Hepatocyte (in vitro differentiated cells): ENCODE results near the gene CFAP97. TPM values are rescaled to one million over a fixed set of nuclear protein-coding genes. Genes with fewer than 3 reads are reported as not detected.
"Not testable (repeated sequence)": the region's sequence is repeated elsewhere in the genome, so short reads cannot be mapped to it uniquely, and the experiment has no call there.

Experiments
- DNase-seq: peaks from one replicate; pipeline ENCODE4 v3.0.0-alpha.2; 2016; ENCODE audit warnings: low spot score
- H2AFZ ChIP-seq: fragments of 200-600 bp; sonication (generic); 2 replicates; pipeline ENCODE4 v1.6.0; 2016; ENCODE audit warnings: antibody characterized with exemption, mild to moderate bottlenecking
- H3K27ac ChIP-seq: fragments of 200-600 bp; sonication (generic); 2 replicates; pipeline ENCODE4 v1.5.1; 2016; ENCODE audit warnings: mild to moderate bottlenecking
- H3K27me3 ChIP-seq: fragments of 200-600 bp; sonication (generic); 2 replicates; pipeline ENCODE4 v1.6.1; 2016
- H3K36me3 ChIP-seq: fragments of 200-600 bp; sonication (generic); replicated peaks from 2 replicates; pipeline ENCODE4 v1.5.1; 2016; ENCODE audit warnings: low read depth; ENCODE audit not compliant: insufficient read depth
- H3K4me1 ChIP-seq: fragments of 200-600 bp; sonication (generic); 2 replicates; pipeline ENCODE4 v1.5.1; 2016; ENCODE audit warnings: mild to moderate bottlenecking, moderate library complexity; ENCODE audit not compliant: insufficient read depth
- H3K4me2 ChIP-seq: fragments of 200-600 bp; sonication (generic); 2 replicates; pipeline ENCODE4 v1.6.0; 2016
- H3K4me3 ChIP-seq: fragments of 200-600 bp; sonication (generic); 2 replicates; pipeline ENCODE4 v1.5.1; 2016; ENCODE audit warnings: mild to moderate bottlenecking
- H3K79me2 ChIP-seq: fragments of 200-600 bp; sonication (generic); 2 replicates; pipeline ENCODE4 v1.6.0; 2017; ENCODE audit warnings: mild to moderate bottlenecking
- H3K9me2 ChIP-seq: fragments of 200-600 bp; sonication (generic); replicated peaks from 2 replicates; pipeline ENCODE4 v1.6.0; 2017; ENCODE audit warnings: mild to moderate bottlenecking; ENCODE audit not compliant: insufficient read depth
- H3K9me3 ChIP-seq: fragments of 200-600 bp; sonication (generic); 2 replicates; pipeline ENCODE4 v1.5.1; 2016; ENCODE audit warnings: low read depth, mild to moderate bottlenecking
- H4K20me1 ChIP-seq: fragments of 200-600 bp; sonication (generic); 2 replicates; pipeline ENCODE4 v1.6.0; 2016; ENCODE audit warnings: mild to moderate bottlenecking; ENCODE audit not compliant: insufficient read depth, poor library complexity, severe bottlenecking
- CTCF ChIP-seq: fragments of 200-600 bp; sonication (generic); IDR thresholded peaks from 2 replicates; pipeline ENCODE4 v1.5.1; 2016; ENCODE audit warnings: antibody characterized with exemption, mild to moderate bottlenecking; ENCODE audit not compliant: poor library complexity
- EZH2 ChIP-seq: fragments of 200-600 bp; sonication (generic); IDR thresholded peaks from 2 replicates; pipeline ENCODE4 v1.6.1; 2016; ENCODE audit warnings: antibody characterized with exemption, mild to moderate bottlenecking, borderline replicate concordance
- EZH2phosphoT487 ChIP-seq: fragments of 200-600 bp; sonication (generic); IDR thresholded peaks from one replicate; pipeline ENCODE4 v1.6.1; 2018; ENCODE audit warnings: antibody characterized with exemption, mild to moderate bottlenecking, low read depth, moderate library complexity; ENCODE audit not compliant: unreplicated experiment, severe bottlenecking
- WGBS: methylation state at CpG from one replicate; pipeline ENCODE4 v1.1.6; 2016; ENCODE audit warnings: low lambda C conversion rate; ENCODE audit errors: missing lambda C conversion rate; 5-methylcytosine and 5-hydroxymethylcytosine counted together
- polyA plus RNA-seq: library from polyadenylated mRNA; unstranded; fragments of >200 nt; fragmentation: Nextera tagmentation; extraction: Ambion mirVana; gene quantifications from 2 replicates; pipeline ENCODE4 v1.2.1, GENCODE V29; 2016
- total RNA-seq: library from RNA; depleted of rRNA; stranded (reverse); fragments of >200 nt; gene quantifications from 2 replicates; pipeline ENCODE4 v1.2.3, GENCODE V29; 2014

The CFAP97 gene
- total and polyA plus RNA-seq, 2 experiments from 2014 or later = 16.5 to 28.9 TPM

- DNase-seq = peak; percentile 95
- H4K20me1 ChIP-seq = peaks cover 3% of the 10 kb centered on the region
- WGBS = 2% methylated on average over 55 of the region's 72 CpGs
- no peaks in the 10 kb centered on the region for H3K9me2 ChIP-seq
- H3K79me2 ChIP-seq = peaks cover 41% of the 10 kb centered on the region
- peak within 1 kb of the TSS; percentile 89 for H3K27ac ChIP-seq
- H3K36me3 ChIP-seq = no peaks in the 10 kb centered on the region
- peak within 1 kb of the TSS; percentile 93 for H3K4me2 ChIP-seq
- no peaks in the 10 kb centered on the region for H3K9me3 ChIP-seq
- H2AFZ ChIP-seq = peak within 1 kb of the TSS; percentile 83
- H3K4me1 ChIP-seq = peaks cover 23% of the 10 kb centered on the region
- no peaks in the 10 kb centered on the region for H3K27me3 ChIP-seq
- peak within 1 kb of the TSS; percentile 100 for H3K4me3 ChIP-seq
- TF ChIP-seq EZH2 (no peak), EZH2phosphoT487 (no peak), CTCF (peak; percentile 16)
These were observed 5.4 kb upstream of the CFAP97 start, which contains the start of gene SNX25 for GRCh38 chr4:185209031-185209851. Gene SNX25, plus strand, starts transcription at chr4:185209598. Its CDS starts 229 bp downstream, at chr4:185209827.

- no peaks in the 10 kb centered on the region for H3K36me3 ChIP-seq
- TF ChIP-seq CTCF = no peak
- TF ChIP-seq EZH2phosphoT487 = no peak
- no peak for TF ChIP-seq EZH2
- no peaks in the 10 kb centered on the region for H3K27me3 ChIP-seq
- peaks cover 24% of the 10 kb centered on the region for H3K79me2 ChIP-seq
- DNase-seq = no peak
- H4K20me1 ChIP-seq = peaks cover 3% of the 10 kb centered on the region
- WGBS = 80% methylated on average over 5 of the region's 5 CpGs
- no peaks in the 10 kb centered on the region for H3K9me2 ChIP-seq
- no peak overlapping the region for H2AFZ ChIP-seq
- H3K4me2 ChIP-seq = no peak overlapping the region
- H3K27ac ChIP-seq = no peak overlapping the region
- H3K9me3 ChIP-seq = no peaks in the 10 kb centered on the region
- no peak overlapping the region for H3K4me3 ChIP-seq
- peaks cover 32% of the 10 kb centered on the region for H3K4me1 ChIP-seq
These were observed 3.7 kb upstream of the CFAP97 start for GRCh38 chr4:185207466-185207865.

- Histone ChIP-seq H3K79me2 (peaks cover 16% of the 10 kb centered on the region), H2AFZ (no peak overlapping the region), H3K4me1 (peaks cover 25% of the 10 kb centered on the region), H3K27me3 (no peaks in the 10 kb centered on the region), H3K27ac (no peak overlapping the region), H3K9me2 (no peaks in the 10 kb centered on the region), H3K36me3 (no peaks in the 10 kb centered on the region), H4K20me1 (no peaks in the 10 kb centered on the region), H3K9me3 (no peaks in the 10 kb centered on the region), H3K4me3 (no peak overlapping the region), H3K4me2 (no peak overlapping the region)
- no peak for DNase-seq
- TF ChIP-seq EZH2phosphoT487 (no peak), CTCF (no peak), EZH2 (no peak)
- 93% methylated on average over 8 of the region's 8 CpGs for WGBS
These were observed 2.0 kb upstream of the CFAP97 start for GRCh38 chr4:185205697-185206342.

- WGBS = 95% methylated on average over 13 of the region's 13 CpGs
- not testable (repeated sequence) for H3K27me3 ChIP-seq
- H3K4me2 ChIP-seq = peak overlapping the region; percentile 78
These were observed 1.3 kb upstream of the CFAP97 start for GRCh38 chr4:185205073-185205472.

More at GRCh38 chr4:185205073-185205472, 1.3 kb upstream of the CFAP97 start:
- not testable (repeated sequence) for H3K9me2 ChIP-seq, H3K9me3 ChIP-seq, H2AFZ ChIP-seq, H4K20me1 ChIP-seq, DNase-seq, H3K36me3 ChIP-seq, H3K4me3 ChIP-seq, H3K27ac ChIP-seq
- peaks cover 25% of the 10 kb centered on the region for H3K4me1 ChIP-seq
- peaks cover 23% of the 10 kb centered on the region for H3K79me2 ChIP-seq
